DMS114 treated with DMSO at 0.1 percent for 48 hours (cell line): Measurements from ENCODE around the gene KDM2B.

Source experiments
- DNase-seq: peaks from one replicate; lab custom pipeline; 2025; ENCODE audit not compliant: unreplicated experiment; lab: John Stamatoyannopoulos, UW

Gene KDM2B

DNA sequence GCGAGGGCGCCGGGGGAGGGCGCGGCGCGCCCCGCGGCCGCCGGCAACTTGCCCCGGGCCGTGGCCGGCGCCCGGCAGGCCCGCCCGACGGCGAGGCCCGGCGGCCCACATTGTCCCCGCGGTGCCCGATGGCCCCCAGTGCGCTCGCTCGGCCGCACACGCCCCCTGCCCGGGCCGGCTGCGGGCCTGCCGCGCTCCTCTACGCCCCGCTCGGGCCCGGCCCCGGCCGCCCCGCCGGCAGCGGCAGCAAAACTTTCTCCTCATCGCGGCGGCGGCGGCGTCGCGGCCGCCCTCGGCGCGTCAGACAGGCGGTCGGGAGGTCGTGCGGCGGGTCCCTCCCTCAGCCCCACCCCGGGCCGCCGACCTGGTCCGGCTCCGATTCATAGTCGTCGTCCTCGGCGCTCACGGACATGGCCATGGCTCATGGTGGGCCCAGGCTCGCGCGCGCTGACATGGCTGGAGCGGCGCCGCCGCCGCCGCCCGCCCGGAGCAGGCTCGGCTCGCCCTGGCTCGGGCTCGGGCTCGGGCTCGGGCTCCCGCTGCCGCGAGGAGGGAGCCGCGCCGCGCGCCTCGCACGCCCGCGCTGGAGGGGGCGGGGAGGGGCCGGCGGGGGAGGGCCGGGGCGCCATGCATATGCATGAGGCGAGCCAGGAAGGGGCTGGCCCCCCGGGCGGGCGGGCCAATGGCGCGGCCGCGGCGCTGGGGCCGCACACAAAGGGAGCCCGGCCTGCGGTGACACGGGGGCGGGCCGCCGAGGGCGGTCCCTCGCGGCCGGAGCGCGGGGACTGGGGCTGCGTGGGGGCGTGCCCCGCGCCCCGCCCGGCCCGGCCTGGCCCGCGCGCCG, 113.8 kb downstream of the KDM2B start:
- DNase-seq: peak; percentile 61

DNA sequence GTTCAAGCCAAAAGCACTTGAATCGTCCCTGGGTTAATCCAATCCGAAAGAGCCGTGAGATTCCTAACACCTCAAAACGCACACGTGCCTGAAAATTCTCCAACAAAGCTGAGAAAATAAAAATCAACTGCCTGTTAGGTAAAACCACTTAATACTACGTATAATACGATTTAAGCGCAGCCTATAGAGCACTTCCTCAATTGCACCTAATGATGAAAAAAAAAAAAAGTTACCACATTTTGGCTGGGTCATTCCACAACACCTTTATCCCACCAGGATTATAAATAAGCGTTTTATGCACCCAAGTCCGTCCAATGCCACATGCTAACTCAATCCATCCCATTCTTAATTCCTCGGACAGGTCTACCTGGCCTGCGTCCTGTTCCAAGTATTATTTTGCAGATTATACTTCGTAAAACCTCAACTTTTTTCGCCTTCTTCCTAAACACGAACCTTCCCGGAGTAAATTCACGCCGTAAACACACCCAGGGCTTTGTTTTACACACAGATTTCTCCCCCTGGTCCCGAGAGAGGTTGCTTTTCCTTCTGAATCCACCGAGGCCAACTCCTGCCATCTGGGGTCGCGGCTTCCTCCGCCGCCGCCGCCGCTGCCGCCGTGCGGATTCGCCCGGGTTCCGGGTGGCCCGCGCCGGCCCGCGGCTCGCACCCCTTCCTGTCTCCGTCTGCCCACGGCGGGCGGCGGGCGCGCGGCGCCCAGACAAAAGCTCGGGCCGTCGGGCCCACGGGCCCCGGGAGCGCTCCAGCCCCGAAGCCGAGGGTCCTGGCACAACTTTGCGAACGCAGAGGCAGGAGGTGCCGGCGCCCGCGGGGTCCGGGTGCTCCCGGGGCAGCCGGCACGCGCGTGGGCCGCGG, 114.7 kb downstream of the KDM2B start:
- no peak for DNase-seq

GRCh38 chr12:121464331-121464730, 116.5 kb downstream of the KDM2B start:
- no peak for DNase-seq

GRCh38 chr12:121461048-121461447, 119.8 kb downstream of the KDM2B start:
- no peak for DNase-seq

GRCh38 chr12:121456551-121456950, 124.3 kb downstream of the KDM2B start:
- DNase-seq: no peak

DNA sequence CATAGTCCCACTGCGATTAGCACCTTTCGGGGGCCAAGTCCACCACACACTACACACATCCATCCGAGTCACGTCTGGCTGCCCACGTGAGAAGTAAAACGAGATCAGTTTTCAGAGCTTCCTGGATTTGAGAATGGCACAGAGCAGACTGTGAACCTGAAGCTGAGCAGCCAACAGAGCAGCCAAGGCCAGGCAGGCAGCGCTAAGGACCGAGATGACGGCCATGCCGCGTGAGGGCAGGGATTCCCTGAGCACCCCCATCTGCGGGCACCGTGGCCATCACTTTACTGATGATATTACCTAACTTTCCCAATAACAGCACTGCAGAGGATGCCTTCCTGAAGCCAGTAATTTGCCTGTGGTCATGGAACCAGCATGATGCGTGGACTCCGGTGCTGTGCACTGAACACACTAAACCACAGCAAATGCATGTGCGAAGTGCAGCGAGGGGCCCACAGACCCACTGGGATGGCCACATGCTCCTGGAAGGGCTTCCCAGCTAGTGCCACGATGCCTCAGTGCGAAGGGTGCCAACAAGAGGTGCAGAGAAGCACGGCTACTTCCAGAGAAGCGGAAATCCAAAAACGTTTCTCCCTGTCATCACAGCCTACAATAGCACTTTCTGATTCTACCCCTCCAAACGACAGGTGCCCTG, 124.9 kb downstream of the KDM2B start:
- DNase-seq: no peak

DNA sequence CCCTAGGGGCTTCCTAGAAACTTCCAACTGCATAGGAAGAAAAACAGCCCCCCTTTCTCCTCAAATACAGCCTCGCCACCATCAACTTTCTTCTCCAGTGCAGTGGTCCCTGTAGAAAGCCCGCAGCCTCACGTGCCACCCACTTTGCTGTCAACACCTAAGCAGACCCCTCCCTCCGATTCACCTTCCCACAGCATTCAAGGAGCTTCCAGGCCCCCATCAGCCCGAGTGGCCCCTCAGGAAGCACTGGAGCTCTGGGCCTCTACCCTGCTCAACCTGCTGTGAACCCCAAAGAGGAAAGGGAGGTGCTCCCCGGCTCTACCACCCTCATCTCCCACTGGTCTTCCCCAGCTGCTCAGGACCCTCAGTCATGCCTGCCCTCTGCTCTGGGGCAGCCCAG, 125.9 kb downstream of the KDM2B start:
- no peak for DNase-seq

- DNase-seq: no peak
Observed at GRCh38 chr12:121453629-121454028, 127.2 kb downstream of the KDM2B start.

DNA sequence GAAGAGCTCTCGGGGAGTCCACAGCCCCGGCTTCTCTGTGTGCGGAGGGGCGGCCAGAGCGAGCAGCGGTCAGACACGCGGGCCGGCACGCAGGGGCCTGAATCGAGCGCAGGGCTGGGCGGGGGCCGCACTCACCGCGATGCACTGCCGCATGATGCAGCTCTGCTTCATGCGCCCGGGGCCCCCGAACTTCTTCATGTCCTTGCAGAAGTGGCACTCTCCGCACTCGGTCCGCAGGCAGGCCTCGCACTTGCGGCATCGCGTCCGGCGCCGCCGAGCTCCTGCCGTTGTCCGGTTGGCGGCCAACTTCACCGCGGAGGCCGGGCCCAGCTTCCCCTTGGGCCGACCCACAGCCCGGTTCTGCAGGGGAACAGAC, 127.8 kb downstream of the KDM2B start:
- no peak for DNase-seq

DNA sequence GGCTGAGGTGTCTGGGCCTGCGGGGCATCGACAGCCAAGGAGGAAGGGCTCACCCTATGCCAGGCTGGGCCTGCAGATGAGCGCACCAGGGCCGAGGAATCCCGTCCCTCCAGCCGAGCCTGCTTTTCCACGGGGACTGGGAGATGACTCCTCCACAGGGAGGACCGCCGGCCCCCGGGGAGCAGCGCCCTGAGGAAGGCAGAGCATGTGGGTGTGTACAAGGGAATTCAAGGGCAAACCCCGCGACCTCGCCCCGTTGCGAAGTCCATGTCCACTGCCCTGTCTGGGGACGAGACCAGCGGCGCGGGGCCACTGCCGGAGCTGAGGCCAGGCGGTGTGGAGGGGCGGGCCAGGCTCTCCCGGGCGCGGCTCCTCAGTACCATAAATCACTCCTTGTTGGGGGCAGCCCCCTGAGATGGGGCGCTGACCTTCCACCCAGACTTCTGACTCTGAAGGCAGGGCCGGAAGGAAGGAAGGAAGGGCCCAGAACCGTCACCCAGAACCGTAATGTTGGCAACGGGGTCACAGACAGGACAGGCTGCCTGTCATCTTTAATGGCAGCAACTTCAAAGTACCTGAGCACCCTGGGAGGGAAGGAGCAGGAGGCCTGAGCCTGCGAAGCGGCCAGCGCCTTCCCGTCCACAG, 128.4 kb downstream of the KDM2B start:
- DNase-seq: no peak

DNA sequence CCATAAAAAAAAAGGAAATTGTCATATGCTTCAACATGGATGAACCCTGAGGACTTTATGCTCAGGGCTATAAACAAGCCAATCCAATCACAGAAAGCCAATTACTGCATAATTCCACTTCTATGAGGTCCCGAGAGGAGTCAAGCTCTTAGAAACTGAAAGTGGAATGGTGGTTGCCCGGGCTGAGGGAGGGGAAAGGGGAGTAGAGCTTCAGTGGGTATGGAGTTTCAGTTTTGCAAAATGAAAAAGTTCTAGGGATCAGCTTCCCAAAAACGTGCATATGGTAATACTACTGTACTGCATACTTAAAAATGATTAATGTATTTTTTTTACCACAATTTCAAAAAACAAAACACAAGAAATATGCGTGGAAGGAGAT, 128.9 kb downstream of the KDM2B start:
- DNase-seq: no peak

DNA sequence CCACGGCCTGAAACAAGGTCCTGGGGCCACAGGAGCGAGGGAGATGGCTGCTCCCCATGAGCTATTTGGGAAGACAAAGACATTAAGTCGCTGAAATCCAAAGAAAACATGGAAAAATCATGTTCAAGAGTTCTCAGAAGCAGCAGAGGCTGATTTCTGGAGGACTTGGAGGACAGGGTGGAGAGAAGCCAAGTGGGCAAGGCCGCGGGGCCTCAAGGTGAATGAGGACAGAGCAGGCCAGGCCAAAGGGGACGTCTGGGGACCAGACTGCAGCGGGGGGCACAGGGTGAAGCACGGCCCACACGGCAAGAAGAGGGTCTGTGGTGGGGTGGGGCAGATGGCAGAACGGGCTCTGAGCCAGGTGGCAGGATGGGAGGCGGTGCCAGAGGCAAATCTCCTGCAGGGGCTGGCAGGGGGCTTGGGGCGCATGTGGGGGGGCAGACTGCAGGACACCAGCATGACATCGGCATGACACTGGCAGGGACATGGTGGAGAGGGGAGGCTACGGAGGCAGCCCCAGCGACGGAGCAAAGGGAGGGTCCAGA, 132.0 kb downstream of the KDM2B start:
- DNase-seq: no peak

- no peak for DNase-seq
Observed at GRCh38 chr12:121446750-121447149, 134.1 kb downstream of the KDM2B start.

GRCh38 chr12:121444842-121445202, 136.0 kb downstream of the KDM2B start:
- no peak for DNase-seq

DNA sequence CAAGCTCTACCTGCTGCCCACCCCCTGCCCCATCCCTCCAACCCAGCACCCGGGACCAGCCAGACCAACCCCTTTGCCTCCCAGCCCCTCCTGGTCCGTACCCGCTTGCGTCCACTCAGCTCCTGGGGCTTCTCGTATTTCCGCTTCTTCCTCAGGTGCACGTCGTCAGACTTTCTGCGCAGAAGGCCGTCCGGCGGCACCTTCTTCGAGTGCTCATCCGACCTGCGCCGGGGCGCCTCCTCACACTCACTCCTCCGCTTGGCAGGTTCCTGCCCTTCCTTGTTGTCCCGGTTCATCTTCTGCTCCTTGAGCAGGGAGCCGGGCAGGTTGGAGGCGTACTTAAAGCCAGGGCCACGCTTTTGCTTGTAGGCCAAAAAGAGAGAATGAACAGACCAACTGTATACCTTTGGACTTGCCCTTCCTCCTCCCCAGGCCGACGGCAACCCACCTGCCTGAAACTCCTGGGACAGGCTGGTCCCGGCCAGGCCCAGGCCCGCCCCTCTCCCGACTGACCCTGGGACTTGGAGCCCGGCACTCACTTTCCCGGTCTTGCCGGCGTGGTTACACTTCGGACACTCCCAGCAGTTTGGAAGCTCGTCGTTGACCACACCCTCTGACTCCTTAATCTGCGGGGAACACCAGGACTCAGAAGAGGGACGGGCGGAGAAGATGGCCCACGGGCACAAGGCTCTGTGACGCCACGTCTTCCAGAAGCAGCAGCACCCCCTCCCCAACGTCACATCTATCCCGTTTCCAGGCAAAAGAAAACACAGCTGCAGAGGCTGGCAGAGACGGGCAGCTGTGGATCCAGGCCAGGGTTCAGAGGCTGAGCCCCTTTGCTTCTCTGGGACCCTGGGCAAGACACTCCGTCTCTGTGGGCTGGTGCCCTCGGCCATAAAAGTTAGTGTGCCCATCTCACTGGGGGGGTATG, 136.6 kb downstream of the KDM2B start:
- DNase-seq: no peak

GRCh38 chr12:121443193-121443870, 137.5 kb downstream of the KDM2B start:
- DNase-seq: peak; percentile 43

DNA sequence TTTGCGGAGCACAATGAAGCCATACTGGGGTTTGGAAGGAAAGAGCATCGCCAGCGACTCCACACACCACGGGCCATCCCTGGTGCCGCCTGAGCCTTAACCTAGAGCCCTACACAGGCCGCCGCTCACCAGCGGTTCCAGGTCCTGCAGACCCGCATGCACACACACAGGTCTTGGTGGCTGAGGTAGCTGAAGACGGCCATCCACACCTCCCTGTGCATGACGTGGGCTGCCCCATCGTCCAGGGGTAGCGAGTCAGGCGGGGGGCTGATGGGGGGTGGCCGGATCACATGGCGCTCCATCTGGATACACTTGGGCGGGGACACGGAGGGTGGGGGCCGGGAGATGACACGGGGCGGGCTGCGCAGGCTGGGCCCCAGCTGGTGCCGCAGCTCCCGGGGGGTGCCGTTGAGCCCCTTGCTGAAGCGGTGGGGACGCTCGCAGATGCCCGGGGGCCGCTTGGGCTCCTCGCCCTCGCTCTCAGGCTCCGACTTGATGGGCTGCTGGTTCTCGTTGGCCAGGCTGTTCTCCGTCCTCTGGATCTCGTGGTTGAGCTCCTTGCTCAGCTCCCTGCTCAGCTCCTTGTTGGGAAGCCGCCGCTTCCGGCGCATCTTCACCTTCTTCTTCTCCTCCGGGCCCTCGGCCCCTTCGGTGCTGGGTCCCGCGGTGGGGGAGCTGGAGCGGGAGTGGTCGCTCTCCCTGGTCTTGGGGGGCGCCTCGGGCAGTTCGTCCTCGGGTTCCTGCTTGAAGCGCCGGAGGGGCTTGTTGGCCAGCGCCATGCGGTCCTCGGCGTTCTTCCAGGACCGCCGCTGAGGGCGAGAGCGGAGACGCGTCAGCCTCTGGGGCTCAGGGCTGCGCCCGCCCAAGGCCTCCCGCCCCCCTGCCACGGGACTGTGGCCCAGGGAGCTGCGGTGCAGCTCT, 138.5 kb downstream of the KDM2B start:
- no peak for DNase-seq

GRCh38 chr12:121441555-121441954, 139.3 kb downstream of the KDM2B start:
- DNase-seq: peak; percentile 13
